Hepatic stellate cell (primary cell): ENCODE data around the gene RGS13.

Source experiments
- DNase-seq: peaks from one replicate; pipeline ENCODE4 v3.0.0; 2011; ENCODE audit warnings: low spot score

RGS13 gene

GRCh38 chr1:192635939-192636338 lies at the start of gene RGS13:
Gene RGS13 (plus strand): TSS chr1:192636147. CDS start chr1:192644335, 8,188 bp downstream.
- DNase-seq = no peak

GRCh38 chr1:192587386-192588266 lies 48.3 kb upstream of the RGS13 start:
- DNase-seq = no peak

GRCh38 chr1:192588546-192588945 lies 47.4 kb upstream of the RGS13 start:
- no peak for DNase-seq

GRCh38 chr1:192589813-192590212 lies 46.1 kb upstream of the RGS13 start:
- DNase-seq = no peak

- no peak for DNase-seq
Observed at GRCh38 chr1:192592517-192592916, 43.4 kb upstream of the RGS13 start.

GRCh38 chr1:192592981-192593708 lies 42.8 kb upstream of the RGS13 start:
- no peak for DNase-seq

GRCh38 chr1:192595299-192595698 lies 40.6 kb upstream of the RGS13 start:
- no peak for DNase-seq

GRCh38 chr1:192598589-192598988 lies 37.4 kb upstream of the RGS13 start:
- DNase-seq = no peak

GRCh38 chr1:192600275-192600674 lies 35.7 kb upstream of the RGS13 start:
- no peak for DNase-seq

- DNase-seq = no peak
Observed at GRCh38 chr1:192601143-192601542, 34.8 kb upstream of the RGS13 start.

- no peak for DNase-seq
Observed at GRCh38 chr1:192601567-192601966, 34.4 kb upstream of the RGS13 start.

- DNase-seq = no peak
Observed at GRCh38 chr1:192602757-192603156, 33.2 kb upstream of the RGS13 start.

GRCh38 chr1:192603218-192603787 lies 32.6 kb upstream of the RGS13 start:
- DNase-seq = no peak

GRCh38 chr1:192604979-192605620 lies 30.8 kb upstream of the RGS13 start:
- peak; percentile 12 for DNase-seq

GRCh38 chr1:192608671-192609070 lies 27.3 kb upstream of the RGS13 start:
- no peak for DNase-seq

GRCh38 chr1:192609110-192610079 lies 26.6 kb upstream of the RGS13 start:
- no peak for DNase-seq

- DNase-seq = no peak
Observed at GRCh38 chr1:192610112-192610889, 25.6 kb upstream of the RGS13 start.

- DNase-seq = no peak
Observed at GRCh38 chr1:192615055-192615454, 20.9 kb upstream of the RGS13 start.

GRCh38 chr1:192620071-192620635 lies 15.8 kb upstream of the RGS13 start:
- DNase-seq = no peak
